HG02623 (cell line): ENCODE data around the gene AGAP1.
"Not testable (repeated sequence)": the region's sequence is repeated elsewhere in the genome, so short reads cannot be mapped to it uniquely, and the experiment has no call there.

Source experiments
- ATAC-seq: cut with Tn5 transposase; IDR thresholded peaks from one replicate; pipeline ENCODE4 v1.9.1; 2021; ENCODE audit warnings: moderate library complexity; ENCODE audit not compliant: unreplicated experiment

The AGAP1 gene

GRCh38 chr2:236073246-236073645, 579.4 kb downstream of the AGAP1 start:
- no peak for ATAC-seq

- ATAC-seq = no peak
Observed at GRCh38 chr2:236073867-236074655, 580.2 kb downstream of the AGAP1 start.

GRCh38 chr2:236075802-236076201, 582.0 kb downstream of the AGAP1 start:
- no peak for ATAC-seq

- no peak for ATAC-seq
Observed at GRCh38 chr2:236078297-236079255, 584.7 kb downstream of the AGAP1 start.

GRCh38 chr2:236080412-236080811, 586.6 kb downstream of the AGAP1 start:
- no peak for ATAC-seq

GRCh38 chr2:236081171-236081570, 587.3 kb downstream of the AGAP1 start:
- ATAC-seq = no peak

GRCh38 chr2:236082061-236082460, 588.2 kb downstream of the AGAP1 start:
- ATAC-seq = no peak

- no peak for ATAC-seq
Observed at GRCh38 chr2:236083934-236084333, 590.1 kb downstream of the AGAP1 start.

GRCh38 chr2:236085211-236085610, 591.4 kb downstream of the AGAP1 start:
- ATAC-seq = no peak

GRCh38 chr2:236085647-236086046, 591.8 kb downstream of the AGAP1 start:
- no peak for ATAC-seq

GRCh38 chr2:236086403-236086970, 592.6 kb downstream of the AGAP1 start:
- no peak for ATAC-seq

- ATAC-seq = no peak
Observed at GRCh38 chr2:236086971-236087465, 593.2 kb downstream of the AGAP1 start.

- no peak for ATAC-seq
Observed at GRCh38 chr2:236088368-236089057, 594.7 kb downstream of the AGAP1 start.

GRCh38 chr2:236089271-236090026, 595.6 kb downstream of the AGAP1 start:
- no peak for ATAC-seq

- ATAC-seq = no peak
Observed at GRCh38 chr2:236090027-236090382, 596.2 kb downstream of the AGAP1 start.

GRCh38 chr2:236090826-236091225, 597.0 kb downstream of the AGAP1 start:
- ATAC-seq = not testable (repeated sequence)

GRCh38 chr2:236092714-236093113, 598.9 kb downstream of the AGAP1 start:
- no peak for ATAC-seq

GRCh38 chr2:236093134-236093533, 599.3 kb downstream of the AGAP1 start:
- no peak for ATAC-seq

- ATAC-seq = no peak
Observed at GRCh38 chr2:236095504-236095903, 601.7 kb downstream of the AGAP1 start.

- no peak for ATAC-seq
Observed at GRCh38 chr2:236101311-236101950, 607.6 kb downstream of the AGAP1 start.
